Endothelial cell (in vitro differentiated cells): ENCODE results near the gene GTPBP3. TPM values are rescaled to one million over a fixed set of nuclear protein-coding genes. Genes with fewer than 3 reads are reported as not detected.

Source experiments
- DNase-seq: peaks from one replicate; pipeline ENCODE4 v3.0.0; 2021; ENCODE audit warnings: low spot score
- H3K27ac Mint-ChIP-seq: one replicate; pipeline ENCODE4 v1.8.0; 2021; ENCODE audit warnings: mixed read lengths, inconsistent platforms; ENCODE audit not compliant: unreplicated experiment
- H3K27me3 Mint-ChIP-seq: one replicate; pipeline ENCODE4 v1.8.0; 2021; ENCODE audit warnings: mild to moderate bottlenecking, moderate library complexity, mixed read lengths, inconsistent platforms; ENCODE audit not compliant: unreplicated experiment
- H3K36me3 Mint-ChIP-seq: one replicate; pipeline ENCODE4 v1.8.0; 2021; ENCODE audit warnings: mild to moderate bottlenecking, low read depth, mixed read lengths, inconsistent platforms; ENCODE audit not compliant: unreplicated experiment
- H3K4me1 Mint-ChIP-seq: one replicate; pipeline ENCODE4 v1.8.0; 2021; ENCODE audit warnings: mild to moderate bottlenecking, mixed read lengths, inconsistent platforms; ENCODE audit not compliant: unreplicated experiment
- H3K4me3 Mint-ChIP-seq: one replicate; pipeline ENCODE4 v1.8.0; 2021; ENCODE audit warnings: mild to moderate bottlenecking, mixed read lengths, inconsistent platforms; ENCODE audit not compliant: unreplicated experiment
- H3K9me3 Mint-ChIP-seq: one replicate; pipeline ENCODE4 v1.8.0; 2021; ENCODE audit warnings: mixed read lengths, inconsistent platforms; ENCODE audit not compliant: unreplicated experiment
- total RNA-seq: library from RNA; stranded (reverse); fragmentation: NEBNext Ultra II Directional; extraction: Animal tissue kit (Norgen Biotek cat#: 25700); gene quantifications from one replicate; pipeline ENCODE4 v1.2.1, GENCODE V29; 2021; ENCODE audit not compliant: unreplicated experiment
- TF ChIP-seq, protein P1 (sequence below): fragments of 200-600 bp; sonication (generic); IDR thresholded peaks from one replicate; pipeline ENCODE4 v1.5.0; 2021; ENCODE audit warnings: antibody characterized with exemption; ENCODE audit not compliant: unreplicated experiment

GTPBP3 gene
- total RNA-seq, 1 donor from 2014 or later = 27.3 TPM

- H3K4me3 Mint-ChIP-seq = peak overlapping the region; percentile 93
- peaks cover 6% of the 10 kb centered on the region for H3K36me3 Mint-ChIP-seq
- peaks cover 3% of the 10 kb centered on the region for H3K27me3 Mint-ChIP-seq
- H3K9me3 Mint-ChIP-seq = no peaks in the 10 kb centered on the region
- TF ChIP-seq, protein P1, sequence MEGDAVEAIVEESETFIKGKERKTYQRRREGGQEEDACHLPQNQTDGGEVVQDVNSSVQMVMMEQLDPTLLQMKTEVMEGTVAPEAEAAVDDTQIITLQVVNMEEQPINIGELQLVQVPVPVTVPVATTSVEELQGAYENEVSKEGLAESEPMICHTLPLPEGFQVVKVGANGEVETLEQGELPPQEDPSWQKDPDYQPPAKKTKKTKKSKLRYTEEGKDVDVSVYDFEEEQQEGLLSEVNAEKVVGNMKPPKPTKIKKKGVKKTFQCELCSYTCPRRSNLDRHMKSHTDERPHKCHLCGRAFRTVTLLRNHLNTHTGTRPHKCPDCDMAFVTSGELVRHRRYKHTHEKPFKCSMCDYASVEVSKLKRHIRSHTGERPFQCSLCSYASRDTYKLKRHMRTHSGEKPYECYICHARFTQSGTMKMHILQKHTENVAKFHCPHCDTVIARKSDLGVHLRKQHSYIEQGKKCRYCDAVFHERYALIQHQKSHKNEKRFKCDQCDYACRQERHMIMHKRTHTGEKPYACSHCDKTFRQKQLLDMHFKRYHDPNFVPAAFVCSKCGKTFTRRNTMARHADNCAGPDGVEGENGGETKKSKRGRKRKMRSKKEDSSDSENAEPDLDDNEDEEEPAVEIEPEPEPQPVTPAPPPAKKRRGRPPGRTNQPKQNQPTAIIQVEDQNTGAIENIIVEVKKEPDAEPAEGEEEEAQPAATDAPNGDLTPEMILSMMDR = no peak
- peaks cover 17% of the 10 kb centered on the region for H3K4me1 Mint-ChIP-seq
- no peak for DNase-seq
- H3K27ac Mint-ChIP-seq = peak overlapping the region; percentile 91
These were observed 32.2 kb upstream of the GTPBP3 start for GRCh38 chr19:17305216-17305516.

DNA sequence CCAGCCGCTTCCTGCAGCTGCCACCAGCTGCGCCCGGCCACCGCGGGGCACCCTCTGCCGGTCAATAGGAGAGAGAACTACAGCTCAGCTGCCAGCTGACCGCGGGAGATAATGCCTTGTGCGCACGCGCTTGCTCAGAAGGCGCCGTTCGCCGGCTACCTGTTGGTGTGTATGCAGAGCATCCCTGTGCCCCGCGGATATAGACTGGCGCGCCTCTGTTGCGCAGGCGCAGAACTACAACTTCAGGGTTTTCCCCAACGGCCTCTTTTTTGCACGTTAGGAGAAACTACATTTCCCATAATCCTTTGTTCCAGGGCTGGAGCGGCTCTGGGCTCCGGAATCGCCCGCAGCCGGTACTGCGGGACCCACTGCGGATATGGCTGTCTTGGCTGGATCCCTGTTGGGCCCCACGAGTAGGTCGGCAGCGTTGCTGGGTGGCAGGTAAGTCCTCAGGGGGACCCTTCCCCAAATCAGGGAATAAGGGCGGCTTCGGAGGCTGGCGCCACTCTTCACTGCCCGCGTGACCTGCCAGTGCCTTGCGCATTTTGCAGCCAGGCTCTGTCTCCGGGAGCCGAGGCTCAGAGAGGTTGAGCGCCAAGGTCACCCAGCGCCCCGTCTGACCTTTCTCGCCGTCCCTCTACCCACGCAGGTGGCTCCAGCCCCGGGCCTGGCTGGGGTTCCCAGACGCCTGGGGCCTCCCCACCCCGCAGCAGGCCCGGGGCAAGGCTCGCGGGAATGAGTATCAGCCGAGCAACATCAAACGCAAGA lies 31.7 kb upstream of the GTPBP3 start, which contains the start of gene MRPL34:
TSS of gene MRPL34 (plus strand) at position 356 of the 768 bp plus-strand sequence. CDS start at position 377, 21 bp downstream.
- H3K9me3 Mint-ChIP-seq = no peaks in the 10 kb centered on the region
- peak within 1 kb of the TSS; percentile 91 for H3K27ac Mint-ChIP-seq
- H3K27me3 Mint-ChIP-seq = peaks cover 6% of the 10 kb centered on the region
- peak within 1 kb of the TSS; percentile 93 for H3K4me3 Mint-ChIP-seq
- TF ChIP-seq, protein P1 = peak; percentile 63
- peaks cover 18% of the 10 kb centered on the region for H3K4me1 Mint-ChIP-seq
- DNase-seq = peak; percentile 94
- H3K36me3 Mint-ChIP-seq = peaks cover 6% of the 10 kb centered on the region

DNA sequence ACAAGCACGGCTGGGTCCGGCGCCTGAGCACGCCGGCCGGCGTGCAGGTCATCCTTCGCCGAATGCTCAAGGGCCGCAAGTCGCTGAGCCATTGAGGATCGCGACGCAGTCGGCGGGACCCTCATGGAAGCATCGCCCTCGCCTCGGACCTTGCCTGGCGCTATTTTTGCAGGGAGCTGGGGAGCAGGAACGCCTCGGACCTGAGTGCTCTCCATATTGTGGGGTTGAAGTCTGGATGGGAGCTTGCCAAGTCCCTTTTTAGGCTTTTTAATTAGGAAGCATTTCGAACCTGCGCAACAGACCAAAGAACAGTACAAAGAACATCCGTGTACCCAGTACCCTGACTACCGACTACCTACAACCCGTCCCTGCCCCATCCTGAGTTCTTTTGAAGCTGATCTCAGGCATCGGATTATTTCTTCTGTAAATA lies 31.1 kb upstream of the GTPBP3 start:
- Mint-ChIP-seq H3K4me3 (peak overlapping the region; percentile 93), H3K27ac (peak overlapping the region; percentile 72)
- DNase-seq = no peak

DNA sequence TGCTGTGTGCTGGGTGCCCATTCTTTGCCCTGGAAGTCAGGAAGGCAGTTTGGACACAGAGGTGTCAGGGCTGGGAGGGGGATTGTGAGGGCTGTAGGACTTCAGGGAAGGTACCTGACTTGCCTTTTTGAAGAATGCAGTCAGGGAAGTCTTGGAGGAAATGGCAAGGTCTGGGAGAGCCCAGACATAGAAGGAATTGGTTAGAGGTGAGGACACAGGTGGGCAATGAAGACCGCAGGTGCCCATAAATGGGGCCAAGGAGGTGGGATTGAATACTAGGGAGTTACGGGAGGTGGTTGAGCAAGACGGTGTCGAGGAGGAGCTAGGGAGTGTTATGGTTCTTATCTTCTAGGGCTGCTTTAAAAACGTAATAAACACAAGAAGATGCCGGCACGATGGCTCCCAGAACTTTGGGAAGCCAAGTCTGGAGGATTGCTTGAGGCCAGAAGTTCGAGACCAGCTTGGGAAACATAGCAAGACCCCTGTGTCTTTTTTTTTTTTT lies 29.4 kb upstream of the GTPBP3 start:
- TF ChIP-seq, protein P1 = no peak
- H3K27ac Mint-ChIP-seq = no peak overlapping the region
- H3K27me3 Mint-ChIP-seq = peaks cover 6% of the 10 kb centered on the region
- H3K4me3 Mint-ChIP-seq = peak overlapping the region; percentile 82
- no peaks in the 10 kb centered on the region for H3K9me3 Mint-ChIP-seq
- peaks cover 25% of the 10 kb centered on the region for H3K4me1 Mint-ChIP-seq
- no peak for DNase-seq
- H3K36me3 Mint-ChIP-seq = peaks cover 3% of the 10 kb centered on the region

More for the DNA sequence above, 31.1 kb upstream of the GTPBP3 start:
- TF ChIP-seq, protein P1 = no peak
- Mint-ChIP-seq H3K4me1 (peaks cover 20% of the 10 kb centered on the region), H3K27me3 (peaks cover 6% of the 10 kb centered on the region), H3K36me3 (peaks cover 6% of the 10 kb centered on the region), H3K9me3 (no peaks in the 10 kb centered on the region)
